HL-60 (cell line): ENCODE results near the gene C1QTNF9.

Experiments
- DNase-seq, 2 experiments: peaks; one replicate each; pipeline ENCODE4 v3.0.0-alpha.2; 2010 to 2020; ENCODE audit warnings: low read depth in 1 of 2, low spot score in 1 of 2
- H3K27ac ChIP-seq: fragments of 250-450 bp; sonication (Bioruptor Pico); replicated peaks from 2 replicates; pipeline ENCODE4 v1.5.1; 2020; ENCODE audit warnings: mild to moderate bottlenecking, moderate library complexity
- H3K27me3 ChIP-seq: fragments of 250-450 bp; sonication (Bioruptor Pico); 2 replicates; pipeline ENCODE4 v1.5.1; 2021; ENCODE audit warnings: mild to moderate bottlenecking, moderate library complexity; ENCODE audit not compliant: insufficient read depth, poor library complexity, severe bottlenecking
- H3K4me3 ChIP-seq: replicated peaks from 2 replicates; pipeline ENCODE4 v1.5.1; 2011; ENCODE audit warnings: mild to moderate bottlenecking, control low read depth, low read length; ENCODE audit not compliant: insufficient read depth
- CTCF ChIP-seq: IDR thresholded peaks from one replicate; pipeline ENCODE4 v1.5.1; 2011; ENCODE audit warnings: low read length, control low read depth, inconsistent platforms; ENCODE audit not compliant: insufficient read depth
- GABPA ChIP-seq: IDR thresholded peaks from 2 replicates; pipeline ENCODE4 v1.6.1; 2012; ENCODE audit warnings: low read depth
- POLR2AphosphoS5 ChIP-seq: IDR thresholded peaks from 2 replicates; pipeline ENCODE4 v1.6.1; 2012; ENCODE audit warnings: low read depth
- REST ChIP-seq: IDR thresholded peaks from 2 replicates; pipeline ENCODE4 v1.6.1; 2012; ENCODE audit warnings: low read depth; ENCODE audit not compliant: insufficient replicate concordance
- SPI1 ChIP-seq: IDR thresholded peaks from 2 replicates; pipeline ENCODE4 v1.6.1; 2012; ENCODE audit warnings: low read depth, mild to moderate bottlenecking, borderline replicate concordance

Gene C1QTNF9

GRCh38 chr13:24351423-24351822 is 42.0 kb downstream of the C1QTNF9 start:
- no peak for DNase-seq
- H3K27me3 ChIP-seq: no peaks in the 10 kb centered on the region
- no peak for TF ChIP-seq SPI1
- no peak for TF ChIP-seq GABPA
- TF ChIP-seq POLR2AphosphoS5: no peak
- no peak for TF ChIP-seq REST
- no peak for TF ChIP-seq CTCF
- no peak overlapping the region for H3K27ac ChIP-seq
- no peak overlapping the region for H3K4me3 ChIP-seq

- Histone ChIP-seq H3K27me3 (no peaks in the 10 kb centered on the region), H3K27ac (no peak overlapping the region), H3K4me3 (no peak overlapping the region)
- DNase-seq: no peak
- TF ChIP-seq GABPA (no peak), SPI1 (no peak), POLR2AphosphoS5 (no peak), CTCF (no peak), REST (no peak)
Measured at GRCh38 chr13:24353736-24354135, 44.4 kb downstream of the C1QTNF9 start.

GRCh38 chr13:24355103-24355502 is 45.7 kb downstream of the C1QTNF9 start:
- Histone ChIP-seq H3K27me3 (no peaks in the 10 kb centered on the region), H3K27ac (no peak overlapping the region), H3K4me3 (no peak overlapping the region)
- no peak for DNase-seq
- TF ChIP-seq REST (no peak), SPI1 (no peak), CTCF (no peak), GABPA (no peak), POLR2AphosphoS5 (no peak)
